Activated CD8-positive, alpha-beta T cell treated with anti-CD3 and anti-CD28 coated beads for 36 hours (primary cell): ENCODE data around the gene LPP. TPM values are rescaled to one million over a fixed set of nuclear protein-coding genes. Genes with fewer than 3 reads are reported as not detected.

Source experiments
- ATAC-seq: fragments of 200-7000 bp; cut with Tn5 transposase; one replicate; pipeline ENCODE4 v1.10.0; 2021; ENCODE audit warnings: mild to moderate bottlenecking, moderate library complexity
- CTCF ChIA-PET: fragments of 350-600 bp; sonication (Branson Sonifier 250); formaldehyde crosslinking; loops from one replicate; lab custom pipeline; 2021; ENCODE audit warnings: antibody characterized with exemption; lab: Charles Lee
- POLR2A ChIA-PET: fragments of 350-600 bp; sonication (Branson Sonifier 250); formaldehyde crosslinking; loops from one replicate; lab custom pipeline; 2021; ENCODE audit warnings: antibody characterized with exemption; lab: Charles Lee
- DNase-seq: peaks from one replicate; pipeline ENCODE4 v3.0.0-alpha.2; 2020
- H3K27ac Mint-ChIP-seq: one replicate; pipeline ENCODE4 v1.8.0; 2021; ENCODE audit warnings: mild to moderate bottlenecking, mixed read lengths
- H3K27me3 Mint-ChIP-seq: one replicate; pipeline ENCODE4 v1.8.0; 2021; ENCODE audit warnings: mixed read lengths
- H3K36me3 Mint-ChIP-seq: one replicate; pipeline ENCODE4 v1.8.0; 2021; ENCODE audit warnings: low read depth, mixed read lengths
- H3K4me1 Mint-ChIP-seq: one replicate; pipeline ENCODE4 v1.8.0; 2021; ENCODE audit warnings: low read depth, mixed read lengths
- H3K4me3 Mint-ChIP-seq: one replicate; pipeline ENCODE4 v1.8.0; 2021; ENCODE audit warnings: mild to moderate bottlenecking, moderate library complexity, mixed read lengths
- H3K9me3 Mint-ChIP-seq: one replicate; pipeline ENCODE4 v1.8.0; 2021; ENCODE audit warnings: mixed read lengths
- intact Hi-C: fragments of 100-400 bp; cut with micrococcal nuclease; formaldehyde crosslinking; loops from one replicate; pipeline ENCODE4 v1.10.0; 2022
- total RNA-seq, 2 experiments: library from RNA; stranded (reverse); gene quantifications; one replicate each; pipeline ENCODE4 v1.2.3, GENCODE V29; 2021
- TF ChIP-seq, protein P1 (sequence below): fragments of 200-600 bp; IDR thresholded peaks from one replicate; pipeline ENCODE4 v1.8.0; 2022; ENCODE audit warnings: antibody characterized with exemption, mild to moderate bottlenecking

Gene LPP
- total RNA-seq, 2 experiments from 2014 or later, result 16.4 to 22.6 TPM

DNA sequence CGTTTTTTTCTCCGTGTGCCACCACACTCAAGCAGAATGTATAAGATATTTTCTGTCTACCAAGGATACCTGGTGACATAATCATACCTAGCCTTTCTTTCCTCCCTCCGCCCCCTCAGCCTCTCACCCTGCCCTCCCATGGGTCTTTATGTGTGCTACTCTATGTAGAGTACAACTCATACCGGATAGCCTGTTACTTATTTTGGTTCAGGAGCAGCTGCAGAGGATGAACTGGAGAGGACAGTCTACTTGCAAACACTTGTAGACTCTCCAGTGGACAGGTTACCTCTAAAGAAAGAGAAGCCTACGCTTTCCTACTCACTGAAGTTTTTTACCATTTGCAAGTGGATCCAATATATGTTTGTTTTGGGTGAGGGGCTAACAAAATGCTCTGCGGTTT lies 671.9 kb downstream of the LPP start:
- DNase-seq, result no peak
- TF ChIP-seq, protein P1, sequence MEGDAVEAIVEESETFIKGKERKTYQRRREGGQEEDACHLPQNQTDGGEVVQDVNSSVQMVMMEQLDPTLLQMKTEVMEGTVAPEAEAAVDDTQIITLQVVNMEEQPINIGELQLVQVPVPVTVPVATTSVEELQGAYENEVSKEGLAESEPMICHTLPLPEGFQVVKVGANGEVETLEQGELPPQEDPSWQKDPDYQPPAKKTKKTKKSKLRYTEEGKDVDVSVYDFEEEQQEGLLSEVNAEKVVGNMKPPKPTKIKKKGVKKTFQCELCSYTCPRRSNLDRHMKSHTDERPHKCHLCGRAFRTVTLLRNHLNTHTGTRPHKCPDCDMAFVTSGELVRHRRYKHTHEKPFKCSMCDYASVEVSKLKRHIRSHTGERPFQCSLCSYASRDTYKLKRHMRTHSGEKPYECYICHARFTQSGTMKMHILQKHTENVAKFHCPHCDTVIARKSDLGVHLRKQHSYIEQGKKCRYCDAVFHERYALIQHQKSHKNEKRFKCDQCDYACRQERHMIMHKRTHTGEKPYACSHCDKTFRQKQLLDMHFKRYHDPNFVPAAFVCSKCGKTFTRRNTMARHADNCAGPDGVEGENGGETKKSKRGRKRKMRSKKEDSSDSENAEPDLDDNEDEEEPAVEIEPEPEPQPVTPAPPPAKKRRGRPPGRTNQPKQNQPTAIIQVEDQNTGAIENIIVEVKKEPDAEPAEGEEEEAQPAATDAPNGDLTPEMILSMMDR, result no peak
- no peaks in the 10 kb centered on the region for H3K36me3 Mint-ChIP-seq
- intact Hi-C loops, result no loop called here
- no peak for ATAC-seq
- no peaks in the 10 kb centered on the region for H3K9me3 Mint-ChIP-seq
- no peaks in the 10 kb centered on the region for H3K27me3 Mint-ChIP-seq
- CTCF ChIA-PET, result interaction anchor here (1.4 kb wide), 1 partner anchor 9 kb away, joined by 4 read pairs; no protein-coding TSS in a partner anchor
- no peak overlapping the region for H3K4me3 Mint-ChIP-seq
- H3K27ac Mint-ChIP-seq, result no peak overlapping the region
- no peaks in the 10 kb centered on the region for H3K4me1 Mint-ChIP-seq
- POLR2A ChIA-PET, result no interaction called here

DNA sequence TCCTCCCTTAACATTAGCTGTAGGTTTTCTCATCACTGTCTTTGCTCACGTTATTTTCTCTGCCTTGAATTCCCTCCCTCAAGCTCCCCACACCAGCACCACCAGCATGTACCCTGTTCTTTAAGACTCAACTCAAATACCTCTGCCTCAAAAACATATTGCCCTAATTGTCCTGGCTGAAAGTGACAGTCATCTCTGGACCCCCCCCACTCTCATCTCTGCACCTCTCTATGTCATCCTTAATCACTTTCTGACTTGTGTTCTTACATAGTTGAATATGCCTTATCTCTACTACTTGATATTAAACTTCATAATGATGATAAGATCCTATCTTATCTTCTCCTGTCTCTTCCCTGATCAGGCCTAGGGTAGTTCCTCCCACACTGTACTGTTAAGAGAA lies 672.6 kb downstream of the LPP start:
- ATAC-seq, result no peak
- no peak overlapping the region for H3K4me3 Mint-ChIP-seq
- H3K27me3 Mint-ChIP-seq, result no peaks in the 10 kb centered on the region
- CTCF ChIA-PET, result interaction anchor here (1.4 kb wide), 1 partner anchor 8 kb away, joined by 4 read pairs; no protein-coding TSS in a partner anchor
- no peaks in the 10 kb centered on the region for H3K36me3 Mint-ChIP-seq
- H3K27ac Mint-ChIP-seq, result no peak overlapping the region
- no peaks in the 10 kb centered on the region for H3K9me3 Mint-ChIP-seq
- no peaks in the 10 kb centered on the region for H3K4me1 Mint-ChIP-seq
- POLR2A ChIA-PET, result no interaction called here
- TF ChIP-seq, protein P1, result no peak
- DNase-seq, result no peak
- intact Hi-C loops, result no loop called here

DNA sequence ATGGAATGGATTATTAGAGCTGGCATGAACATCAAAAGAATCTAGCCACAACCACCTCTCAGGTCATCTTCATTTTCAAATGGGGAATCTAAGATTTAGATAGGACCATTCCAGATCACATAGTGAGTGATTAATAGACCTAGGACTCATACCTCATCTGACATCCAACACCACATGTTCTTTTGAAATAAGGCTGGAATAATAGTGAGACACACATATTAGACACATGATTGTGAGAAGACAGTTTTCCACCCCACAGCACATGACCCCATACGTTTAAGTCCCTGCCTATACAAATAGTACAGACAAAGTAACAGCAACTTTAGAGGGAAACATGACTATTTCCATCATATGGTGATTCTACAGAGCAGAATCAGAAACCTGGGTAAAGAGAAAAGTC lies 673.1 kb downstream of the LPP start:
- Mint-ChIP-seq H3K9me3 (no peaks in the 10 kb centered on the region), H3K36me3 (no peaks in the 10 kb centered on the region), H3K4me1 (no peaks in the 10 kb centered on the region), H3K27ac (no peak overlapping the region), H3K27me3 (no peaks in the 10 kb centered on the region), H3K4me3 (no peak overlapping the region)
- DNase-seq (no peak), ATAC-seq (no peak)
- POLR2A ChIA-PET, result no interaction called here
- TF ChIP-seq, protein P1, result no peak
- intact Hi-C loops, result no loop called here
- CTCF ChIA-PET, result interaction anchor here (1.1 kb wide), 1 partner anchor 129 kb away, joined by 3 read pairs; no protein-coding TSS in a partner anchor

DNA sequence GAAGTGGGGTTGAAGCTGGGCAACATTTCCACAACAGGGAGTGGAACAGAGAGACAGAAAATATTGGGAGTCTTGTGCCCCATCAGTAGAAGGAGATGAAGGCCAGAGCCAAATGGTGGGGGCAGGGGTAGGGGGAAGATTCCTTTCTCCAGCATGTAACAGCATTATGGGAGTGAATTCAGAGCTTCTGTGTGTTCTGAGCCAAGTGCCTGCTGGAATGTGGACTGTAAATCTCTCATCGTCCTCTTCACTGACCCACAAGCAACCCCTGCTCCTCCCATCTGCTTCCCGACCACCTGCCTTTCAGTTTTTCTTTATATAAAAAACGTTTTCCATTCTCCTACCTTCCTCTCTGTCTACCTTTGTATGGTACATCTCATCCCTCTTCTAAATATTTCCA lies 673.6 kb downstream of the LPP start:
- Mint-ChIP-seq H3K9me3 (no peaks in the 10 kb centered on the region), H3K27ac (no peak overlapping the region), H3K4me1 (no peaks in the 10 kb centered on the region), H3K27me3 (no peaks in the 10 kb centered on the region), H3K4me3 (no peak overlapping the region), H3K36me3 (no peaks in the 10 kb centered on the region)
- DNase-seq (no peak), ATAC-seq (no peak)
- ChIA-PET POLR2A (no interaction called here), CTCF (interaction anchor here (1.0 to 1.1 kb wide), 2 partner anchors 12 to 128 kb away, joined by 3 read pairs; no protein-coding TSS in a partner anchor)
- intact Hi-C loops, result no loop called here
- TF ChIP-seq, protein P1, result no peak

DNA sequence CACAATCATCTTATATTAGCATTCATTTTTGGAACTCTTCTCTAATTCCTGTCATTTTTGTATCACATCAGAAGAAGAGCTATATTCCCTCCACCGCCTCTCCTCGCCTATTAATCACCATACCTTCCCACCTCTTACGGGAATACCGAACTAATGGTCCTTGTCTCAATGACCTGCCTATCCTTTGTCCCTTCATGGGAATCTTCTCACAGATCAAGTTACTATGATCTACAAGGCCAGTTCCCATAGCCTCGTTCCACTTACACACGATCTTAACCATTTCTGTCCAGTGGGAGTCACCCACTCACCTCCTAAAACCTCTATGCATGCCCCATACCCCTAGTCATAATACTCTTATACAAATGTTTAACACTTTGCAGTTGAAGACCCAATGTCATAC lies 675.2 kb downstream of the LPP start:
- DNase-seq (no peak), ATAC-seq (no peak)
- H3K36me3 Mint-ChIP-seq, result no peaks in the 10 kb centered on the region
- H3K4me3 Mint-ChIP-seq, result no peak overlapping the region
- no peak overlapping the region for H3K27ac Mint-ChIP-seq
- intact Hi-C loops, result no loop called here
- TF ChIP-seq, protein P1, result no peak
- no peaks in the 10 kb centered on the region for H3K27me3 Mint-ChIP-seq
- ChIA-PET CTCF (no interaction called here), POLR2A (no interaction called here)
- peaks cover 5% of the 10 kb centered on the region for H3K4me1 Mint-ChIP-seq
- H3K9me3 Mint-ChIP-seq, result no peaks in the 10 kb centered on the region
